DOHH2 (cell line): ENCODE results near the gene CDK2.

Source experiments
- CTCF ChIP-seq: fragments of 200-600 bp; sonication (generic); IDR thresholded peaks from one replicate; pipeline ENCODE4 v1.5.1; 2014; ENCODE audit warnings: antibody characterized with exemption, mild to moderate bottlenecking, low read depth, low read length; ENCODE audit not compliant: poor library complexity, severe bottlenecking
- EZH2phosphoT487 ChIP-seq: fragments of 200-600 bp; sonication (generic); IDR thresholded peaks from 2 replicates; pipeline ENCODE4 v1.6.1; 2017; ENCODE audit warnings: borderline replicate concordance, mild to moderate bottlenecking, antibody characterized with exemption, low read length, moderate library complexity, mixed read lengths

GRCh38 chr12:55937981-55938380, 28.6 kb upstream of the CDK2 start:
- TF ChIP-seq CTCF, result no peak
- no peak for TF ChIP-seq EZH2phosphoT487
